OCI-LY1 (cell line): ENCODE results near the gene PIGU.

Experiments used
- H2AFZ ChIP-seq: fragments of 200-600 bp; sonication (generic), shearing (Covaris generic); 2 replicates; pipeline ENCODE4 v1.6.0; 2014; ENCODE audit warnings: antibody characterized with exemption, mild to moderate bottlenecking, low read length
- H3F3A ChIP-seq: fragments of 200-600 bp; sonication (generic), shearing (Covaris generic); 2 replicates; pipeline ENCODE4 v1.6.0; 2014; ENCODE audit warnings: mild to moderate bottlenecking, antibody characterized with exemption, low read length, moderate library complexity; ENCODE audit not compliant: insufficient read depth
- H3K27ac ChIP-seq: fragments of 200-600 bp; sonication (generic); 2 replicates; pipeline ENCODE4 v1.5.1; 2014; ENCODE audit warnings: low read length, mixed run types, mild to moderate bottlenecking, low read depth; ENCODE audit not compliant: poor library complexity, severe bottlenecking
- H3K27me3 ChIP-seq: fragments of 200-600 bp; sonication (generic); 2 replicates; pipeline ENCODE4 v1.6.0; 2014; ENCODE audit warnings: antibody characterized with exemption, mild to moderate bottlenecking, low read length, moderate library complexity; ENCODE audit not compliant: insufficient read depth
- H3K36me3 ChIP-seq: fragments of 200-600 bp; sonication (generic); 2 replicates; pipeline ENCODE4 v1.6.1; 2014; ENCODE audit warnings: mild to moderate bottlenecking, antibody characterized with exemption, low read length, moderate library complexity, mixed read lengths; ENCODE audit not compliant: insufficient read depth
- H3K4me1 ChIP-seq: fragments of 200-600 bp; sonication (generic); 2 replicates; pipeline ENCODE4 v1.5.1; 2014; ENCODE audit warnings: mild to moderate bottlenecking, low read length, moderate library complexity; ENCODE audit not compliant: insufficient read depth, severe bottlenecking
- H3K4me2 ChIP-seq: fragments of 200-600 bp; sonication (generic), shearing (Covaris generic); 2 replicates; pipeline ENCODE4 v1.6.1; 2014; ENCODE audit warnings: low read length
- H3K4me3 ChIP-seq: fragments of 200-600 bp; sonication (generic); 2 replicates; pipeline ENCODE4 v1.5.1; 2014; ENCODE audit warnings: low read length, low read depth, mild to moderate bottlenecking, mixed read lengths; ENCODE audit not compliant: poor library complexity, severe bottlenecking
- H3K79me2 ChIP-seq: fragments of 200-600 bp; shearing (Covaris generic); 2 replicates; pipeline ENCODE4 v1.6.1; 2016; ENCODE audit warnings: mixed run types, low read length, mixed read lengths; ENCODE audit not compliant: insufficient read depth
- H3K9ac ChIP-seq: fragments of 200-600 bp; sonication (generic), shearing (Covaris generic); 2 replicates; pipeline ENCODE4 v1.6.1; 2014; ENCODE audit warnings: mild to moderate bottlenecking, low read length, mixed read lengths
- H3K9me2 ChIP-seq: fragments of 200-600 bp; sonication (generic), shearing (Covaris generic); 2 replicates; pipeline ENCODE4 v1.6.1; 2014; ENCODE audit warnings: low read depth, mild to moderate bottlenecking, low read length, mixed read lengths
- H3K9me3 ChIP-seq: fragments of 200-600 bp; shearing (Covaris generic); 2 replicates; pipeline ENCODE4 v1.6.1; 2014; ENCODE audit warnings: low read length, mixed read lengths
- H4K20me1 ChIP-seq: fragments of 200-600 bp; sonication (generic), shearing (Covaris generic); 2 replicates; pipeline ENCODE4 v1.6.0; 2016; ENCODE audit warnings: mild to moderate bottlenecking, low read length; ENCODE audit not compliant: insufficient read depth
- EZH2 ChIP-seq: fragments of 200-600 bp; sonication (generic), shearing (Covaris generic); IDR thresholded peaks from 2 replicates; pipeline ENCODE4 v1.8.0; 2017; ENCODE audit warnings: borderline replicate concordance, mixed run types, mild to moderate bottlenecking, antibody characterized with exemption, low read length, moderate library complexity, mixed read lengths
- TF ChIP-seq, protein P1 (sequence below): fragments of 200-600 bp; sonication (generic), shearing (Covaris generic); IDR thresholded peaks from 2 replicates; pipeline ENCODE4 v1.5.1; 2017; ENCODE audit warnings: mild to moderate bottlenecking, antibody characterized with exemption, low read length, moderate library complexity, mixed read lengths

PIGU gene

DNA sequence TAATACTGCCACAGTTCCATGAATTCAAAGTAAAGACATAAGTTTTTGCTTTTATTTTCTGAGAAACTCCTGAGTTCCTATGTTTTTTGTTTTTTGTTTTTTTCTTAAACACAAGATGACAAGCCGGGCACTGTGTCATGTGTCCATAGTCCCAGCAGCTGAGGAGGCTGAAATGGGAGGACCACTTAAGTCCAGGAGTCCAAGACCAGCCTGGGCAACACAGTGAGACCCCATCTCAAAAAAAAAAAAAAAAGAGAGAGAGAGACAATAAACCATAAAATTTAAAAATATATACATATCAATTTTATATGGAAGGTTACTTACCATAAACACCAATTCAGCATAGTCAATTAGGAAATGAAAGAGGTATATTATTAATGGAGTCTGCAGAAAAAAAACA lies 31.9 kb downstream of the PIGU start:
- Histone ChIP-seq H3K36me3 (no peaks in the 10 kb centered on the region), H3K9me2 (no peaks in the 10 kb centered on the region), H3K4me2 (no peak overlapping the region), H2AFZ (no peak overlapping the region), H3K4me3 (no peak overlapping the region), H3K4me1 (no peaks in the 10 kb centered on the region), H3K9me3 (no peaks in the 10 kb centered on the region), H3K27me3 (no peaks in the 10 kb centered on the region), H3K27ac (no peak overlapping the region), H3K79me2 (no peaks in the 10 kb centered on the region), H3K9ac (no peak overlapping the region), H4K20me1 (no peaks in the 10 kb centered on the region), H3F3A (no peaks in the 10 kb centered on the region)
- TF ChIP-seq, protein P1, sequence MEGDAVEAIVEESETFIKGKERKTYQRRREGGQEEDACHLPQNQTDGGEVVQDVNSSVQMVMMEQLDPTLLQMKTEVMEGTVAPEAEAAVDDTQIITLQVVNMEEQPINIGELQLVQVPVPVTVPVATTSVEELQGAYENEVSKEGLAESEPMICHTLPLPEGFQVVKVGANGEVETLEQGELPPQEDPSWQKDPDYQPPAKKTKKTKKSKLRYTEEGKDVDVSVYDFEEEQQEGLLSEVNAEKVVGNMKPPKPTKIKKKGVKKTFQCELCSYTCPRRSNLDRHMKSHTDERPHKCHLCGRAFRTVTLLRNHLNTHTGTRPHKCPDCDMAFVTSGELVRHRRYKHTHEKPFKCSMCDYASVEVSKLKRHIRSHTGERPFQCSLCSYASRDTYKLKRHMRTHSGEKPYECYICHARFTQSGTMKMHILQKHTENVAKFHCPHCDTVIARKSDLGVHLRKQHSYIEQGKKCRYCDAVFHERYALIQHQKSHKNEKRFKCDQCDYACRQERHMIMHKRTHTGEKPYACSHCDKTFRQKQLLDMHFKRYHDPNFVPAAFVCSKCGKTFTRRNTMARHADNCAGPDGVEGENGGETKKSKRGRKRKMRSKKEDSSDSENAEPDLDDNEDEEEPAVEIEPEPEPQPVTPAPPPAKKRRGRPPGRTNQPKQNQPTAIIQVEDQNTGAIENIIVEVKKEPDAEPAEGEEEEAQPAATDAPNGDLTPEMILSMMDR, result no peak
- no peak for TF ChIP-seq EZH2

DNA sequence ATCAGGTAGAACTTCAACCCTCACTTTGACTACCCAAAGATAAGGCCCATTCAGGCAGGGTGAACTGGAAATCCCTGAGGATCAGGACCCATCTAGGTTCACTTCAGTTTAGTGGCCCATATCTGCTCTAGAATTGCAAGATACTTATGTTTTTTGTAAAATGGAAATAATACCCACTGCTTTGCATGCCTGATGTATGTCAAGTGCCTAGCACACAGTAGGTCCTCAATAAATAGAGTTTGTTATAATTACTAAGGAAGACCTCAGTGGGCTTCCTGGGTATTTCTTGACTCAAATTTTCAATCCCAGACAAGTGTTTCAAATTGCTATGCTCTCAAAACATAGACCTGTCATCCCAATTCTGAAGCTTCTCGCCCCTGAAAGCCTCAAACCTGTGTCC lies 32.5 kb downstream of the PIGU start:
- H3K4me2 ChIP-seq, result no peak overlapping the region
- H3K27ac ChIP-seq, result no peak overlapping the region
- no peaks in the 10 kb centered on the region for H3K36me3 ChIP-seq
- no peaks in the 10 kb centered on the region for H3K79me2 ChIP-seq
- H3K4me1 ChIP-seq, result no peaks in the 10 kb centered on the region
- H3K9ac ChIP-seq, result no peak overlapping the region
- no peaks in the 10 kb centered on the region for H3K27me3 ChIP-seq
- H3K9me2 ChIP-seq, result no peaks in the 10 kb centered on the region
- H3F3A ChIP-seq, result no peaks in the 10 kb centered on the region
- H3K4me3 ChIP-seq, result no peak overlapping the region
- TF ChIP-seq EZH2, result no peak
- TF ChIP-seq, protein P1, result no peak
- no peaks in the 10 kb centered on the region for H3K9me3 ChIP-seq
- no peaks in the 10 kb centered on the region for H4K20me1 ChIP-seq
- H2AFZ ChIP-seq, result no peak overlapping the region

DNA sequence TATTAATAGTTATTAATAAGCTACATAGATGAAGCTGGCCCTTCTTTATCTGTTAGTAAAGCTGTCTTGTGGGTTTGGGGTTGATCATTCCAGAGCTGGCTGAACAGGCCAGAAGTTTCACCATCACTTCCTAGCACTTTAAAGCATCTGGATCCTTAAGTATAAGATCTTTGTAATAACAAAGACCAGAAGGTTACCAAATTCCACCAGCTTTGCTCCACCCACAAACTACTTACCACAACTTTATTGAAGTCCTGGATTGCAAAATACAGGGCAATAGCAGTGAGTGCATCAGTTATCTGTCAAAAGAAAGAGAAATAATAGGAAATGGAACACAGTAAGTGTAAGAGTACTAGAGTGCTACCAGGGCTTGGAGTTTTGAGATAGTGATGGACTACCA lies 33.0 kb downstream of the PIGU start:
- Histone ChIP-seq H2AFZ (no peak overlapping the region), H3K9me3 (no peaks in the 10 kb centered on the region), H3K9me2 (no peaks in the 10 kb centered on the region), H3K27ac (no peak overlapping the region), H3K79me2 (no peaks in the 10 kb centered on the region), H3K36me3 (no peaks in the 10 kb centered on the region), H3K9ac (no peak overlapping the region), H3K4me3 (no peak overlapping the region), H3K27me3 (no peaks in the 10 kb centered on the region), H3K4me2 (no peak overlapping the region), H4K20me1 (no peaks in the 10 kb centered on the region), H3F3A (no peaks in the 10 kb centered on the region), H3K4me1 (no peaks in the 10 kb centered on the region)
- TF ChIP-seq, protein P1, result no peak
- no peak for TF ChIP-seq EZH2
